Neutrophil (primary cell): ENCODE data around the gene B4GAT1.

Source experiments
- H3K27ac ChIP-seq: fragments of 200-600 bp; sonication (generic); 2 replicates; pipeline ENCODE4 v1.5.1; 2016; ENCODE audit warnings: mild to moderate bottlenecking, moderate library complexity
- H3K27me3 ChIP-seq: fragments of 200-600 bp; sonication (generic); 2 replicates; pipeline ENCODE4 v1.6.0; 2016; ENCODE audit warnings: mild to moderate bottlenecking
- H3K36me3 ChIP-seq: fragments of 200-600 bp; sonication (generic); 2 replicates; pipeline ENCODE4 v1.5.1; 2017
- H3K4me1 ChIP-seq, 2 experiments: fragments of 200-600 bp in 1 of 2; sonication (generic) in 1 of 2; 1 replicate in 1 of 2; 2 replicates in 1 of 2; pipeline versions ENCODE4 v1.5.1 to v1.6.1; 2013 to 2016; ENCODE audit warnings: low read depth in 1 of 2, low read length in 1 of 2, mild to moderate bottlenecking in 1 of 2, moderate library complexity in 1 of 2; ENCODE audit not compliant: control insufficient read depth in 1 of 2, insufficient read depth in 1 of 2
- H3K4me3 ChIP-seq, 2 experiments: fragments of 200-600 bp in 1 of 2; sonication (generic) in 1 of 2; 1 replicate in 1 of 2; 2 replicates in 1 of 2; pipeline ENCODE4 v1.5.1; 2013 to 2016; ENCODE audit warnings: low read depth in 1 of 2, low read length in 1 of 2, mild to moderate bottlenecking in 1 of 2, moderate library complexity in 1 of 2
- H3K9me3 ChIP-seq: fragments of 200-600 bp; sonication (generic); 2 replicates; pipeline ENCODE4 v1.5.1; 2016
- CTCF ChIP-seq: fragments of 200-600 bp; sonication (generic); IDR thresholded peaks from 2 replicates; pipeline ENCODE4 v1.5.1; 2016; ENCODE audit warnings: antibody characterized with exemption

The B4GAT1 gene

GRCh38 chr11:66310324-66310723, 37.1 kb downstream of the B4GAT1 start:
- TF ChIP-seq CTCF = no peak
- H3K27ac ChIP-seq = no peak overlapping the region
- peaks cover 66% of the 10 kb centered on the region for H3K27me3 ChIP-seq
- H3K4me1 ChIP-seq = peaks cover 16 to 22% of the 10 kb centered on the region in 2 experiments
- no peaks in the 10 kb centered on the region for H3K9me3 ChIP-seq
- no peaks in the 10 kb centered on the region for H3K36me3 ChIP-seq
- H3K4me3 ChIP-seq = no peak overlapping the region

GRCh38 chr11:66309475-66309874, 38.0 kb downstream of the B4GAT1 start:
- TF ChIP-seq CTCF = no peak
- Histone ChIP-seq H3K9me3 (no peaks in the 10 kb centered on the region), H3K4me1 (peaks cover 16 to 22% of the 10 kb centered on the region in 2 experiments), H3K4me3 (no peak overlapping the region), H3K36me3 (no peaks in the 10 kb centered on the region), H3K27ac (no peak overlapping the region), H3K27me3 (peaks cover 58% of the 10 kb centered on the region)

GRCh38 chr11:66302656-66303055, 44.8 kb downstream of the B4GAT1 start:
- no peaks in the 10 kb centered on the region for H3K9me3 ChIP-seq
- H3K4me3 ChIP-seq = no peak overlapping the region
- H3K27ac ChIP-seq = no peak overlapping the region
- H3K27me3 ChIP-seq = peaks cover 9% of the 10 kb centered on the region
- H3K4me1 ChIP-seq = no peaks in the 10 kb centered on the region
- no peaks in the 10 kb centered on the region for H3K36me3 ChIP-seq
- no peak for TF ChIP-seq CTCF

- no peak for TF ChIP-seq CTCF
- no peak overlapping the region for H3K4me3 ChIP-seq
- peaks cover 36% of the 10 kb centered on the region for H3K27me3 ChIP-seq
- H3K36me3 ChIP-seq = no peaks in the 10 kb centered on the region
- H3K27ac ChIP-seq = no peak overlapping the region
- no peaks in the 10 kb centered on the region for H3K9me3 ChIP-seq
- H3K4me1 ChIP-seq = no peaks in the 10 kb centered on the region
Measured at GRCh38 chr11:66299186-66299585, 48.2 kb downstream of the B4GAT1 start.

GRCh38 chr11:66297610-66298009, 49.8 kb downstream of the B4GAT1 start:
- Histone ChIP-seq H3K9me3 (no peaks in the 10 kb centered on the region), H3K4me1 (no peaks in the 10 kb centered on the region), H3K27me3 (peaks cover 51% of the 10 kb centered on the region), H3K4me3 (no peak overlapping the region), H3K27ac (no peak overlapping the region), H3K36me3 (no peaks in the 10 kb centered on the region)
- no peak for TF ChIP-seq CTCF
